Calu3 (cell line): Measurements from ENCODE around the gene NR0B2. TPM values are rescaled to one million over a fixed set of nuclear protein-coding genes. Genes with fewer than 3 reads are reported as not detected.

Experiments
- BruUV-seq: library from RNA; stranded (reverse); fragments of 400-500 nt; replicated peaks from 2 replicates; lab custom pipeline; 2021; lab: Mats Ljungman, UMichigan
- CTCF ChIA-PET: fragments of 300-600 bp; sonication (Branson Sonifier 250); formaldehyde crosslinking; loops from one replicate; lab custom pipeline; 2022; ENCODE audit warnings: antibody characterized with exemption; lab: Charles Lee
- DNase-seq: peaks from one replicate; pipeline ENCODE4 v3.0.0; 2022
- H3K27ac Mint-ChIP-seq: one replicate; pipeline ENCODE4 v1.8.0; 2022; ENCODE audit warnings: mixed read lengths; ENCODE audit not compliant: unreplicated experiment
- H3K27me3 Mint-ChIP-seq: one replicate; pipeline ENCODE4 v1.8.0; 2022; ENCODE audit warnings: mixed read lengths; ENCODE audit not compliant: unreplicated experiment
- H3K36me3 Mint-ChIP-seq: one replicate; pipeline ENCODE4 v1.8.0; 2022; ENCODE audit warnings: mild to moderate bottlenecking, moderate library complexity, mixed read lengths; ENCODE audit not compliant: insufficient read depth, unreplicated experiment
- H3K4me1 Mint-ChIP-seq: one replicate; pipeline ENCODE4 v1.8.0; 2022; ENCODE audit warnings: mild to moderate bottlenecking, low read depth, mixed read lengths; ENCODE audit not compliant: unreplicated experiment
- H3K4me3 Mint-ChIP-seq: one replicate; pipeline ENCODE4 v1.8.0; 2022; ENCODE audit warnings: mild to moderate bottlenecking, low read depth, moderate library complexity, mixed read lengths; ENCODE audit not compliant: unreplicated experiment
- H3K9me3 Mint-ChIP-seq: one replicate; pipeline ENCODE4 v1.8.0; 2022; ENCODE audit warnings: low read depth, mixed read lengths; ENCODE audit not compliant: unreplicated experiment
- intact Hi-C: fragments of 100-400 bp; cut with micrococcal nuclease; formaldehyde crosslinking; loops from one replicate; pipeline ENCODE4 v1.10.0; 2022; ENCODE audit not compliant: unreplicated experiment
- total RNA-seq: library from RNA; stranded (reverse); gene quantifications from 2 replicates; pipeline ENCODE4 v1.2.3, GENCODE V29; 2022
- TF ChIP-seq, protein P1 (sequence below): fragments of 200-600 bp; IDR thresholded peaks from one replicate; pipeline ENCODE4 v1.8.0; 2022; ENCODE audit warnings: antibody characterized with exemption; ENCODE audit not compliant: unreplicated experiment

NR0B2 gene
- total RNA-seq, 1 experiment from 2014 or later = not detected

DNA sequence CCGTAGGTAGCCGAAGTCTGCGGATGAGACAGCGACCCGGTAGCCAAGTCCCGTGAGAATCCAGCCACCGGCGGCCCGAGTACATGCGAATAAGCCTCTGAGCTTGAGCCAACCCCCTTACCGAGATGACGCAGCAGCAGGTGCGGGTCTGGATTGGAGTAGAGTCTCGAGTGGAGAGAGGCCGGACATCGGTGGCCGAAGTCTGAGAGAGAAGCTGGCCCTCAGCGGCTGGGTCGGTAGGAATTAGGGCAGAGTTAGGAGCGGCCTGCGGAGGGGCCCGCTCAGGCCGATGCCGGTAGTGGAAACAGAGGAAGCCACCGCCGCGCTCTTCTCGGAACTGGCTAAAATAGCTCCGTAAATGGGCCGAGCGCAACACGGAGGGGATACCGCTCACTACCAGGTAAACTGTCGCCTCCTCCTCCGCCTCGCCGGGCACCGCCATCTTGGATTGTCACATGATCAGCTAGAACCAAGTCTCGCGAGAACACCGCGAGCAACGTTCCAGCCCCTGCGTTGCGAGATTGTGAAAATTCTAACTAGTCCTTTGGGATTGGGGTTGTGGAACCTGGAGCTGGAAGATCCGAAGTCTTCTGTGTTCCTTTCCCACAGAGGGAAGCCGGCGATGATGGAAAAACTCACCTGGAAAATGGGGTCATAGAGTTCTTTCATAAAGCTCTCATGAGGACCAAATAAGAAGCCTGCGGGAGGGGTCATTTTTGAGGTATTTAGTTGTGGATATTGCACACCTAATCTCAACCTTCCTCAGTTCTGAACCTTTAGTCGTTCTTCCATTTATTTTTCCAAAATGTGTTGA lies 13.6 kb downstream of the NR0B2 start, which contains the start of gene GPATCH3:
Gene GPATCH3, minus strand, starts transcription at position 467 of the 814 bp plus-strand sequence. Its CDS starts 25 bp downstream, at position 442.
- H3K27me3 Mint-ChIP-seq = no peaks in the 10 kb centered on the region
- H3K36me3 Mint-ChIP-seq = peaks cover 24% of the 10 kb centered on the region
- TF ChIP-seq, protein P1, sequence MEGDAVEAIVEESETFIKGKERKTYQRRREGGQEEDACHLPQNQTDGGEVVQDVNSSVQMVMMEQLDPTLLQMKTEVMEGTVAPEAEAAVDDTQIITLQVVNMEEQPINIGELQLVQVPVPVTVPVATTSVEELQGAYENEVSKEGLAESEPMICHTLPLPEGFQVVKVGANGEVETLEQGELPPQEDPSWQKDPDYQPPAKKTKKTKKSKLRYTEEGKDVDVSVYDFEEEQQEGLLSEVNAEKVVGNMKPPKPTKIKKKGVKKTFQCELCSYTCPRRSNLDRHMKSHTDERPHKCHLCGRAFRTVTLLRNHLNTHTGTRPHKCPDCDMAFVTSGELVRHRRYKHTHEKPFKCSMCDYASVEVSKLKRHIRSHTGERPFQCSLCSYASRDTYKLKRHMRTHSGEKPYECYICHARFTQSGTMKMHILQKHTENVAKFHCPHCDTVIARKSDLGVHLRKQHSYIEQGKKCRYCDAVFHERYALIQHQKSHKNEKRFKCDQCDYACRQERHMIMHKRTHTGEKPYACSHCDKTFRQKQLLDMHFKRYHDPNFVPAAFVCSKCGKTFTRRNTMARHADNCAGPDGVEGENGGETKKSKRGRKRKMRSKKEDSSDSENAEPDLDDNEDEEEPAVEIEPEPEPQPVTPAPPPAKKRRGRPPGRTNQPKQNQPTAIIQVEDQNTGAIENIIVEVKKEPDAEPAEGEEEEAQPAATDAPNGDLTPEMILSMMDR = no peak
- peak; percentile 80 for DNase-seq
- CTCF ChIA-PET = interaction anchor here (0.6 to 1.1 kb wide), 5 partner anchors 8 to 100 kb away, joined by 3 to 7 read pairs (median 4); no protein-coding TSS in a partner anchor
- intact Hi-C loops = no loop called here
- H3K27ac Mint-ChIP-seq = peak within 1 kb of the TSS; percentile 98
- H3K9me3 Mint-ChIP-seq = no peaks in the 10 kb centered on the region
- TSS peak; percentile 90 for BruUV-seq
- peaks cover 7% of the 10 kb centered on the region for H3K4me1 Mint-ChIP-seq
- H3K4me3 Mint-ChIP-seq = peak within 1 kb of the TSS; percentile 91

DNA sequence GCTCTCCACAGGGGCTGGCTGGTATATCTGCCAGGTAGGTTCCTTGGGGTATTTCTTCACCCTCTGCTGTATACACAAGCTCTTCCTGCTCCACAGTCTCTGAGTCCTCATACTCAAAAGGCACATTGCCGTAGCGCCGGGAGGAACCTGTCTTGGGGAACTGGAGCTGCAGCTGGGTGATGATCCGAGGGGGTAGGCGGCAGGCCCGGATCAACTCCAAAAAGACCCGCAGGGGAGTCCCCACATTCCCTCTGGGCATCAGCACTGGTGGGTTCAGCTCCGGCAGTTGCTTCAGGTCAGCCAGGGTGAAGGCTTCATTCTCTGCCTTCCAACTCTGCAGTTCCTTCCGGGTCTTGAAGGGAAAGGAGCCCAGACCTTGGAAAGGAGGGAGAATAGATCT lies 16.4 kb downstream of the NR0B2 start:
- no TSS peak for BruUV-seq
- CTCF ChIA-PET = no interaction called here
- DNase-seq = no peak
- TF ChIP-seq, protein P1 = no peak
- Mint-ChIP-seq H3K4me3 (no peak overlapping the region), H3K27me3 (no peaks in the 10 kb centered on the region), H3K9me3 (no peaks in the 10 kb centered on the region), H3K4me1 (peaks cover 7% of the 10 kb centered on the region), H3K36me3 (peaks cover 33% of the 10 kb centered on the region), H3K27ac (no peak overlapping the region)
- intact Hi-C loops = no loop called here

DNA sequence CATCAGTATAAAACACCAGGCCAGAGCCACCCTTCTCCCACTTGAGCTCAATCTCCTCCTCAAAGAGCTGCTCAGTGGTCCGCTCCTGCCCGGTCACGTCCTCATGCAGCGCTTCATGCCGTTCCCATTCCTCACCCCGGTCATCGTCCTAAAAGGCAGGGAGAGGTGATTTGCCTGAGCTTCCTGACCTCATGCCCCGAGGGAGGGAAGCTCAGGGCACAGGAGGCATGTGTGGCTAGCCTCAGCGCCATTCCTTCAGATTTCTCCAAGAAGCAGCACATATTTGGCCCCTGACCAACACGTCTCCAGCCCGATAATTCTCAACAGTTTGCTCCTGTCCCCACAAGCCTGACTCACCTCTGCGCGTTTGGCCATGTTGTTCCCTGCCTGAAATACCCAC lies 19.5 kb downstream of the NR0B2 start:
- intact Hi-C loops = no loop called here
- Mint-ChIP-seq H3K27ac (no peak overlapping the region), H3K4me1 (peaks cover 10% of the 10 kb centered on the region), H3K9me3 (no peaks in the 10 kb centered on the region), H3K4me3 (no peak overlapping the region), H3K36me3 (peaks cover 37% of the 10 kb centered on the region), H3K27me3 (no peaks in the 10 kb centered on the region)
- CTCF ChIA-PET = no interaction called here
- BruUV-seq = no TSS peak
- TF ChIP-seq, protein P1 = no peak
- no peak for DNase-seq

DNA sequence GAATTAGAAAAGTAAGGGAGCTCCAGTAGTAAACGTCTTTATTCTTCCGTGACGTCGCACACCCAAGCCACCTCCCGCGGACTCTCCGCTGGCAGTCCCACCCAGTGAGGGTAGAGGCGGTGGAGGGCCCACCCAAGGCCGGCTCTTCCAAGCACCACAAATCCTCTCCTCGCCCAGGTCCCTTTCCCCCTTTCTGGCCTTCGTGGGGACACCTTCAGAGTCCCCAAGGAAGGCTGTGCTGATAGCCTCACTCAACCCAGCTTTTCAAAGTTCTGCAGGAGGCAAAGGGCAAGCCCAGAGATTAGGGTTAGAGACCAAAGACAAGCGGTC lies 23.3 kb downstream of the NR0B2 start:
- TF ChIP-seq, protein P1 = no peak
- CTCF ChIA-PET = interaction anchor here (0.6 to 1.0 kb wide), 2 partner anchors 29 to 41 kb away, joined by 3 to 4 read pairs; no protein-coding TSS in a partner anchor
- Mint-ChIP-seq H3K27ac (peak overlapping the region; percentile 88), H3K9me3 (no peaks in the 10 kb centered on the region), H3K4me3 (peak overlapping the region; percentile 83), H3K27me3 (no peaks in the 10 kb centered on the region), H3K4me1 (peaks cover 12% of the 10 kb centered on the region), H3K36me3 (peaks cover 45% of the 10 kb centered on the region)
- BruUV-seq = no TSS peak
- intact Hi-C loops = no loop called here
- DNase-seq = no peak
